Left renal cortex interstitium (tissue), 4 donors: ENCODE results near the gene C2CD4A. TPM values are rescaled to one million over a fixed set of nuclear protein-coding genes. Genes with fewer than 3 reads are reported as not detected.

ENCODE experiments used
- DNase-seq, 4 donors: peaks; one replicate each; pipeline ENCODE4 v3.0.0-alpha.2; 2013; ENCODE audit warnings: low read depth in 4 of 4, low spot score in 2 of 4, missing footprints in 1 of 4
- polyA plus RNA-seq, 4 donors: library from polyadenylated mRNA; unstranded; fragments of 120-200 nt; gene quantifications; one replicate each; pipeline ENCODE4 v1.2.1, GENCODE V29; 2013; ENCODE audit not compliant: insufficient read length in 4 of 4

C2CD4A gene
- polyA plus RNA-seq, 4 donors, result 0.16 to 0.36 (median 0.32) TPM

- no peak for DNase-seq
Observed at GRCh38 chr15:62093809-62094208, 27.0 kb downstream of the C2CD4A start.

- DNase-seq, result no peak
Observed at GRCh38 chr15:62094388-62094787, 27.6 kb downstream of the C2CD4A start.

DNA sequence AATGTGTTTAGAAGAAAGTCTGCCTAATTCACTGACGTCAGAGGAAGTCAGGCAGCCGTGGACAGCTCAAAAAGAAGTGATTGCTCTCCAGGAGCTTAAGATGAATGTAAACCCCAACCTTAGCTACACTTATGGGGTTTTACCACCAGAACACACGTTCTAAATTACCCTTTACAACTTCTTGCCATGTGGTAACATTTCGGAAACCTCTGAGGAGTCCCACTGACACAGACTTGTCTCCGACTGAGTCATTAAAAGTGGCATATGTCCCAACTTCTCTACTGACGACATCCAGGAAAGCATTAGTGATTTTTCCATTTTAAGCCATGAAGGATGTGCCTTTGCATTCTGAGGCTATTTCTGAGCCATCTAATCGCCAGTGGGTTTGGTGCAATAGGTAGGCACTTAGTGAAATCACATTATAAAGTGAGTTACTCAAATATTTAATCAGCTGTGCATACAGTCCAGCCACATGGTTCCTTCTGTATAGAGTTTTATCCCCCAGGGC, 32.4 kb downstream of the C2CD4A start:
- no peak for DNase-seq

GRCh38 chr15:62103431-62103830, 36.7 kb downstream of the C2CD4A start:
- no peak for DNase-seq

- no peak for DNase-seq
Observed at GRCh38 chr15:62104401-62104800, 37.6 kb downstream of the C2CD4A start.

GRCh38 chr15:62104846-62105245, 38.1 kb downstream of the C2CD4A start:
- DNase-seq, result no peak

- DNase-seq, result no peak
Observed at GRCh38 chr15:62105266-62105665, 38.5 kb downstream of the C2CD4A start.

DNA sequence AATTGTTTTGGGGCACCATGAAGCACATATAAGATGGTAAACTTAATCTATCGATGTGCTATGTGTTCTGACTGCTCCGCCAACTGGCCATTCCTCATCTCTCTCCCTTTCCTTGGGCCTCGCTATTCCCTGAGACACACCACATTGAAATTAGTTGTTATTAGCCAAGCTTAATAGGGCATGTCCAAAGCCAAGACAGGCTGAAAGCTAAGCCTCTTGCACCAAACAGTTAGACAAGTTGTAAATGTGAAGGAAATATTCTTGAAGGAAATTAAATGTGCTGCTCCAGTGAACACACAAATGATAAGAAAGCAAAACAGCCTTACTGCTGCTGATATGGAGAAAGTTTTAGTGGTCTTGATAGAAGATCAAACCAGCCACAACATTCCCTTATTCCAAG, 39.3 kb downstream of the C2CD4A start:
- DNase-seq, result no peak

GRCh38 chr15:62107571-62108121, 40.9 kb downstream of the C2CD4A start:
- no peak for DNase-seq

DNA sequence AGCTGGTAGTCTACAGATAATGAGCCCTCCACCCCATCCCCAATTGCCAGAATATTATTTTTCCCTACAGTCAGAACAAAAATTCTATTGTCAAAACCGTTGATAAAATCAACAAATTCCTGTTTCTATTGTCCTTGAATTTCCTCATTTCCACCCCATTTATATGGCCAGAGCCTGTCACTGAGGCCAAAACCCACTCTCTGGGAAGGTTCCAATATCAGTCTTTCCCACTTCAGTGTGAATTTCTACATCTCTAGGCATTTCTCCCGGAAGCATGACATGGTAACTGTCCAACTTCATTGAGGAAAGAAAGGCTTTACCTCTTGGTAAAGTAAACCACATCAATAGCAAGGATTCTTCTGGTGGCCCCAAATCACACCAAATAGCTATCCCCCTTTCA, 41.6 kb downstream of the C2CD4A start:
- no peak for DNase-seq

DNA sequence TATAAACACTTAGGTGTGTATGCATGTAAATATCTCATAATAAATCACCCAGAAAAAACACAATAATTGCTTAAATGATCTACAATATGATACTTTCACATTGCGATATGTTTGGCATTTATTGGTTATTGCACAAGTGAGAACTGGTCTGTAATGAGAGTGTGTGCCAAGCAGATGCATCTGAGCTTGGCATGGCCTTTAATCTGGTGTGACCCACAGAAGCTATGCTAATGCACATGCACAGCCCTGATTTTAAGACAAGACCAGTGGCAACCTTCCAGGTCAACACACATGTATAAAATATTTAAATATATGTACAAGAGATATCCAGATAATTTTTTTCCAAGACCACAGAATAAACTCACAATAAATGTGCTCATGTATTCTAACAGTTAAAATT, 42.7 kb downstream of the C2CD4A start:
- no peak for DNase-seq

DNA sequence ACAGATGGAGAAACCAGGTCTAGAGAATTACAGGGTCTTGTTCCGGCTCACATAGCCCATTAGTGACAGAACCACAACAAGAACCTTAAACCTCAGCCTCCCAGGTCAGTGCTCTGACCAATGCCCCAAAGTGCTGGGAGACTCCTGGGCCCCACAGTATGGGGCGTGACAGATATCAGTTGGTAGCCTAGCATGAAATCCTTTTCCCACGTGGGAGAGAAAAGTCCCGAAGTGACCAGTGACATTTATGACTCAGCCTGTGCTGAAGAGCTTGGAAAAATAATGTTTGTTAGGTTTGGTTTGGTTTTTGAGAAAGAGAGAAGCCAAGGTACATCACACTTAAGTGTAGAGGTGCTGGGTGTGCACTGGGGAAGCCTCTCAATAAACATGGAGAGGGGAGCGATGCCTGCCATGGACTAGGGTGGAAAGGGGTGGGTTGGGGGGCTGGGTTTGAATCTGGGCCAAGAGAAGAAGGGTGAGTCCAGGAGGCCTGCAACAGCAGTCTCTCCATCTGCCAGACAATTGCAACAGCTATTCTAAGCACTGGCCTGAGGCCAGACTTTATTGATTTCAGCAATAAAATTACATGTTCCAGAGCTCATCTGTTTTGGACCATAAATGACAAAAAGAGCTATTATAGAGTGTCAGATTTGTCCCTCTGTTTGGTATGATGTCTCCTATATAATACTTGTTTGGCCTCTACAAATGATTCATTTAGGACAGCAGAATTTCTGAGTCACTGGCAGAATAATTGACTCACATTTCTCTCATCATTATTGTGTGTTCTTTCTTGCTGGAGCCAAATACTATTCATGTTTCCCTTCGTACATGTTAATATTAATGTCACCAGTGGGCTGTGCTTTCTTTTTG, 43.4 kb downstream of the C2CD4A start:
- DNase-seq, result no peak

DNA sequence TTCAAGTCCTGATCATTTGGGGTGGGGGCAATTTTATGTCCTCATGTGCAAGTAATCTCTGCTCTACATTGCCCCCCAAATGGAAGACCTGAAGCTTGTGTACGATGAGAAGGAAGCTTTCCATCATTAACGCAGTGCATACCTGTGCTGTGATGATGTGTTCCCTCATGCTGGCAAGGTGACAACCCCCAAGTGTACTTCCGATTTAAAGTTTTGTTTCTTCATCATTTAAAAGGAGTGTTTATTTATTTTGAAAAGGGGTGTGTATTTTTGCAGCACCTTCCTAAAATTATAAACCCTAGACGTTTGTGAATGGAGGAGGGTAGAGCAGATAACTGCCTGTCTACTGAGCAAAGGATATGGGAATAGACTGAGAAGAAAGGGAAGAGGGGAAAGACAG, 45.3 kb downstream of the C2CD4A start:
- no peak for DNase-seq

GRCh38 chr15:62112616-62113593, 46.1 kb downstream of the C2CD4A start:
- DNase-seq, result no peak

GRCh38 chr15:62115847-62116246, 49.1 kb downstream of the C2CD4A start:
- DNase-seq, result no peak

DNA sequence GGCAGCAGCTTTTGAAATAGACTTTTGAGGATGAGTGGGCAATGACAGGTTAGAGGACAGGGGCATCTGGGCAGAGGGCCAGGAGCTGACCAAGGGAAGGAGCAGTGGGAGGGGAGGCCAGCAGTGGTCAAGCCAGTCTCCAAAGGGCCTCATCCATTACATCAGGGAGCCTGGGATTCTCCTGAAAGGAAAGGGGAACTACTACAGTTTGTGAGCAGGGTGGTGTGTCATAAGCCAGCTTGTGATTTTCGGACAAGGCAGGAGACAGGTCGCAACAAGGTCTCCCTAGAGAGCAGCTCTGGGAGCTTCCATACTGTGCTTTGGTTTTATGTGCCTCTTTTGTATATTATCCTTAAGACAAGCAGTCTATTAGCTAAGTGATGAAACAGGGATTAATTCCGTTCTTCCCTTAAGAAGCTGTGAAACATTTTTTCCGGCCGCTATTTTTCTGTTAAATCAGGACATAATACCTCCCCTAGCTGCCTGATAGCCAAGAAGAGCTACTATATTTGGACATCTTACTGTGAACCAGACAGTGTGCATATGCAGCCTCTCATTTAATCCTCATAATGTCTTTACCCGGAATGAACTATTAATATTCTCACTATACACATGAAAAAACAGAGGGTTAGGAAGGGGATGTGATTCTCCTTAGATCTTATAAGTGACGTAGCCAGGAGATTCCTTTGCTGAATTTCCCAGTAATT, 51.9 kb downstream of the C2CD4A start:
- DNase-seq, result no peak

DNA sequence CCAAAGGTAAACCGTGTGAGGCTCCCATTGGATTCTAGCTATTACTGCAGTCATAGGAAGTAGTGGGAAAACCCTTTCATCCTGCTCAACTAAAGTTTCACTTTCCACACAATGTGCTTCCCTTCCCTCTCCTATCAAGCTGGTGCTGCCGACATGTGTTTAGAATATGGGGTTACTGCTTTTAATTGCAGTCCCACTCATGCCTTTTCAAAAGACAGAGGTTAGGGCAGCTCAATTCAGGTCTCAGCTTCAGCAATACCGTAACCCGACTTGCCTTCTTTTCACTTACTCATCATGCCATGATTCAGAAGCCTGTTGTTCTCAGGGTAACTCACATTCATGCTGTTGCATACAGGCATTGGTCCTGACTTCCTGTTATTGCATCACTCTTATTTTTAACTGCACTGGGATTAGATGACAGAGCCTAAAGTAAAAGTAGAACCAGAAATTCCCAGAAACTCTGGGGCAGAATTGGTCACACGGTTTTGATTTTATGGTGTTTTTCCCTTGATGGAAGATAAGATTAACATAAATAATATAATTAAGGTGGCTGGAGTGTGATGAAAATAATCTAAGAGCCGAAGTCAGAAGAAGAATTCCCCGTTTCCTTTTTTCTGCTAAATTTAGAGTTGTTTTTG, 52.6 kb downstream of the C2CD4A start:
- no peak for DNase-seq

- no peak for DNase-seq
Observed at GRCh38 chr15:62119874-62120273, 53.1 kb downstream of the C2CD4A start.
